Neural progenitor cell (in vitro differentiated cells): Measurements from ENCODE around the gene C1QTNF6.

Experiments used
- EZH2 ChIP-seq: fragments of 200-600 bp; sonication (generic); IDR thresholded peaks from 2 replicates; pipeline ENCODE4 v1.6.1; 2017; ENCODE audit warnings: antibody characterized with exemption, mild to moderate bottlenecking, moderate library complexity
- EZH2phosphoT487 ChIP-seq: fragments of 200-600 bp; sonication (generic); IDR thresholded peaks from 2 replicates; pipeline ENCODE4 v1.6.1; 2017; ENCODE audit warnings: antibody characterized with exemption
- TF ChIP-seq, protein P1 (sequence below): fragments of 200-600 bp; sonication (generic); IDR thresholded peaks from 2 replicates; pipeline ENCODE4 v1.5.1; 2017; ENCODE audit warnings: antibody characterized with exemption, mild to moderate bottlenecking

DNA sequence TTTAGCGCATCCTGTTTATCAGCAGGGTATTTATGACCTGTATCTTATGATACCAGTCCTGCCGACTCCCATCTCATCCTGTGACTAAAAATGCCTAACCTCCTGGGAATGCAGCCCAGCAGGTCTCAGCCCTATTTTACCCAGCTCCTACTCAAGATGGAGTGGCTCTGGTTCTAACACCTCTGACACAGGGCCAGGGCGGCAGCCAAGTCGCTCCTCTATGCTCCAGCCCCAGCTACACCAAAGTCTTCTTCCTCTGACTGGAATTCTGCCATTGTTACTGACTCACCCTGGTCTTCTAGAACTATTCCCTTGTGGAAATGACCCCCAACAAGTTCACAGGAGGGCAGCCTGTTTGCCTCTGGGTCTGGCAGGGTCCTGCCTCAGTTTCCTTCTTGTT, 7.9 kb upstream of the C1QTNF6 start:
- TF ChIP-seq, protein P1, sequence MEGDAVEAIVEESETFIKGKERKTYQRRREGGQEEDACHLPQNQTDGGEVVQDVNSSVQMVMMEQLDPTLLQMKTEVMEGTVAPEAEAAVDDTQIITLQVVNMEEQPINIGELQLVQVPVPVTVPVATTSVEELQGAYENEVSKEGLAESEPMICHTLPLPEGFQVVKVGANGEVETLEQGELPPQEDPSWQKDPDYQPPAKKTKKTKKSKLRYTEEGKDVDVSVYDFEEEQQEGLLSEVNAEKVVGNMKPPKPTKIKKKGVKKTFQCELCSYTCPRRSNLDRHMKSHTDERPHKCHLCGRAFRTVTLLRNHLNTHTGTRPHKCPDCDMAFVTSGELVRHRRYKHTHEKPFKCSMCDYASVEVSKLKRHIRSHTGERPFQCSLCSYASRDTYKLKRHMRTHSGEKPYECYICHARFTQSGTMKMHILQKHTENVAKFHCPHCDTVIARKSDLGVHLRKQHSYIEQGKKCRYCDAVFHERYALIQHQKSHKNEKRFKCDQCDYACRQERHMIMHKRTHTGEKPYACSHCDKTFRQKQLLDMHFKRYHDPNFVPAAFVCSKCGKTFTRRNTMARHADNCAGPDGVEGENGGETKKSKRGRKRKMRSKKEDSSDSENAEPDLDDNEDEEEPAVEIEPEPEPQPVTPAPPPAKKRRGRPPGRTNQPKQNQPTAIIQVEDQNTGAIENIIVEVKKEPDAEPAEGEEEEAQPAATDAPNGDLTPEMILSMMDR: no peak
- TF ChIP-seq EZH2: no peak
- TF ChIP-seq EZH2phosphoT487: no peak
